Measurements from ENCODE around the gene COPS9. TPM values are rescaled to one million over a fixed set of nuclear protein-coding genes. Genes with fewer than 3 reads are reported as not detected.

Gene COPS9
- total and polyA plus RNA-seq, 8 donors, result 62.4 to 146 (median 90.9) TPM

- H3K9me3 ChIP-seq, result no peaks in the 10 kb centered on the region
- peaks cover 0 to 49% of the 10 kb centered on the region in 2 donors for H3K36me3 ChIP-seq
- no peaks in the 10 kb centered on the region for H3K4me1 ChIP-seq
- DNase-seq (no peak), ATAC-seq (no peak)
- TF ChIP-seq CTCF (IDR thresholded peaks at IDR 0.05), result no peak
- H3K27ac ChIP-seq, result no peak overlapping the region
- H3K4me3 ChIP-seq, result no peak overlapping the region
- no peaks in the 10 kb centered on the region for H3K27me3 ChIP-seq
- intact Hi-C loops (cut with DNase I), result no loop called here
Measured at GRCh38 chr2:240125742-240126141, 10.4 kb downstream of the COPS9 start.

- H3K36me3 ChIP-seq, result peaks cover 0 to 38% of the 10 kb centered on the region in 2 donors
- no peaks in the 10 kb centered on the region for H3K4me1 ChIP-seq
- ATAC-seq, result no peak
- no peak overlapping the region for H3K27ac ChIP-seq
- H3K27me3 ChIP-seq, result no peaks in the 10 kb centered on the region
- no peak overlapping the region for H3K4me3 ChIP-seq
- intact Hi-C loops (cut with DNase I), result no loop called here
- no peak for TF ChIP-seq CTCF (IDR thresholded peaks at IDR 0.05)
- no peak for DNase-seq
- no peaks in the 10 kb centered on the region for H3K9me3 ChIP-seq
Measured at GRCh38 chr2:240124651-240125030, 11.5 kb downstream of the COPS9 start.

- DNase-seq (no peak), ATAC-seq (no peak)
- no peaks in the 10 kb centered on the region for H3K4me1 ChIP-seq
- peaks cover 0 to 32% of the 10 kb centered on the region in 2 donors for H3K36me3 ChIP-seq
- H3K4me3 ChIP-seq, result no peak overlapping the region
- no peaks in the 10 kb centered on the region for H3K27me3 ChIP-seq
- intact Hi-C loops (cut with DNase I), result no loop called here
- TF ChIP-seq CTCF (IDR thresholded peaks at IDR 0.05), result no peak
- no peak overlapping the region for H3K27ac ChIP-seq
- H3K9me3 ChIP-seq, result no peaks in the 10 kb centered on the region
Measured at GRCh38 chr2:240123821-240124650, 12.1 kb downstream of the COPS9 start.

DNA sequence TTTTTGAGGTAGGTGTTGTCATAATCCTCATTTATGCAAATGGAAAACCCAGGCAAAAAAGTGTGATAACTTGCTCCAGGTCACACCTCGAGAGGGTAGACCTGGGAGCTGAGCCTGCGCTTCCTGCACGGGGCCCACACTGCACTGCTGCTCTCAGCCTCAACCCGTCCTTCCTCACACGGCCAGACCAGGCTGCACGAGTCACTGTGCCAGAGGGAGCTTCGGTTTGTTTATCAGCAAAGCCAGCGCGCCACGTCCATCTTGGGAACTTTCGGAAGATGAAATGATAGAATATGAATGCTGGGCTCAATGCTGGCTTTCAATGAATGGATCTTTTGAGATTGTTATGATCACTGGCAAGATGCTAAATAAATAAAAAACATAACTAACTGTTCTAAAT, 14.4 kb downstream of the COPS9 start:
- no peaks in the 10 kb centered on the region for H3K27me3 ChIP-seq
- TF ChIP-seq CTCF (IDR thresholded peaks at IDR 0.05), result no peak

DNA sequence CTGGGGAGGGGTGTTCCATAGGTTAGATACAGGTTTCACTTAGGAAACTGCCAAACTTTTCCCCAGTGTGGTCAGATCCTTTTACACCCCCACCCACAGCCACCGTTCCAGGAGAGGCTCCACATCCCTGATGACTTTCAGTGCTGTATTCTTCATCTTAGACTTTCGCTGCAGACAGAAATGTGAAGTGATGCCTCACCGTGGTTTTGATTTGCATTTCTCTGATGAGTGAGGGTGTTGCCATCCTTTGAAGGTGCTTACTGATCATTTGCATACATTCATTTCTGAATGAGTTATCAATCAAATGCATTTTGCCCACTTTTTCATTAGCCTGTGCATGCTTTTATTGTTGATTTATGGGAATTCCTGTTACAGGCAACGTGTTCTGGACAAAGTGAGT, 14.9 kb downstream of the COPS9 start:
- intact Hi-C loops (cut with DNase I), result no loop called here
- H3K36me3 ChIP-seq, result peaks cover 0 to 6% of the 10 kb centered on the region in 2 donors
- H3K4me3 ChIP-seq, result no peak overlapping the region
- no peaks in the 10 kb centered on the region for H3K27me3 ChIP-seq
- ATAC-seq, result no peak
- H3K4me1 ChIP-seq, result no peaks in the 10 kb centered on the region
- no peak overlapping the region for H3K27ac ChIP-seq
- no peak for DNase-seq
- no peaks in the 10 kb centered on the region for H3K9me3 ChIP-seq
- no peak for TF ChIP-seq CTCF (IDR thresholded peaks at IDR 0.05)

More for the DNA sequence above, 14.4 kb downstream of the COPS9 start:
- H3K9me3 ChIP-seq, result no peaks in the 10 kb centered on the region
- ATAC-seq (no peak), DNase-seq (no peak)
- no peak overlapping the region for H3K4me3 ChIP-seq
- H3K27ac ChIP-seq, result no peak overlapping the region
- intact Hi-C loops (cut with DNase I), result no loop called here
- no peaks in the 10 kb centered on the region for H3K4me1 ChIP-seq
- peaks cover 0 to 10% of the 10 kb centered on the region in 2 donors for H3K36me3 ChIP-seq

All from left lung (tissue), 10 donors.